ENCODE data around the gene TIGAR. TPM values are rescaled to one million over a fixed set of nuclear protein-coding genes. Genes with fewer than 3 reads are reported as not detected.

Gene TIGAR
- total RNA-seq, 1 donor from 2014 or later, result 18.1 TPM

GRCh38 chr12:4286771-4287317 lies 34.2 kb upstream of the TIGAR start:
- Histone ChIP-seq H3K27ac (no peak overlapping the region), H4K20me1 (ENCODE audit: low read depth) (peaks cover 96% of the 10 kb centered on the region), H3K9ac (no peak overlapping the region), H2AFZ (replicated peaks) (no peak overlapping the region), H3K79me2 (ENCODE audit: low read depth) (peaks cover 28% of the 10 kb centered on the region), H3F3A (ENCODE audit: low read depth) (peaks cover 10% of the 10 kb centered on the region), H3K4me2 (no peak overlapping the region), H3K4me3 (no peak overlapping the region), H3K36me3 (no peaks in the 10 kb centered on the region), H3K4me1 (peaks cover 20% of the 10 kb centered on the region), H3K9me3 (ENCODE audit: low read depth) (no peaks in the 10 kb centered on the region), H3K27me3 (no peaks in the 10 kb centered on the region)
- TF ChIP-seq EZH2 (IDR thresholded peaks at IDR 0.05) (no peak), CTCF (IDR thresholded peaks at IDR 0.05) (no peak), EZH2phosphoT487 (IDR thresholded peaks at IDR 0.05) (no peak)
- peaks cover 81% of the 10 kb centered on the region for H3K4me1 Mint-ChIP-seq
- no peak for DNase-seq (ENCODE audit: low spot score)
- no peaks in the 10 kb centered on the region for H3K9me3 Mint-ChIP-seq
- H3K4me3 Mint-ChIP-seq, result peak overlapping the region; percentile 22
- peaks cover 10% of the 10 kb centered on the region for H3K27me3 Mint-ChIP-seq (ENCODE audit: insufficient read depth, low read depth)
- peaks cover 77% of the 10 kb centered on the region for H3K36me3 Mint-ChIP-seq
- no peak overlapping the region for H3K27ac Mint-ChIP-seq

DNA sequence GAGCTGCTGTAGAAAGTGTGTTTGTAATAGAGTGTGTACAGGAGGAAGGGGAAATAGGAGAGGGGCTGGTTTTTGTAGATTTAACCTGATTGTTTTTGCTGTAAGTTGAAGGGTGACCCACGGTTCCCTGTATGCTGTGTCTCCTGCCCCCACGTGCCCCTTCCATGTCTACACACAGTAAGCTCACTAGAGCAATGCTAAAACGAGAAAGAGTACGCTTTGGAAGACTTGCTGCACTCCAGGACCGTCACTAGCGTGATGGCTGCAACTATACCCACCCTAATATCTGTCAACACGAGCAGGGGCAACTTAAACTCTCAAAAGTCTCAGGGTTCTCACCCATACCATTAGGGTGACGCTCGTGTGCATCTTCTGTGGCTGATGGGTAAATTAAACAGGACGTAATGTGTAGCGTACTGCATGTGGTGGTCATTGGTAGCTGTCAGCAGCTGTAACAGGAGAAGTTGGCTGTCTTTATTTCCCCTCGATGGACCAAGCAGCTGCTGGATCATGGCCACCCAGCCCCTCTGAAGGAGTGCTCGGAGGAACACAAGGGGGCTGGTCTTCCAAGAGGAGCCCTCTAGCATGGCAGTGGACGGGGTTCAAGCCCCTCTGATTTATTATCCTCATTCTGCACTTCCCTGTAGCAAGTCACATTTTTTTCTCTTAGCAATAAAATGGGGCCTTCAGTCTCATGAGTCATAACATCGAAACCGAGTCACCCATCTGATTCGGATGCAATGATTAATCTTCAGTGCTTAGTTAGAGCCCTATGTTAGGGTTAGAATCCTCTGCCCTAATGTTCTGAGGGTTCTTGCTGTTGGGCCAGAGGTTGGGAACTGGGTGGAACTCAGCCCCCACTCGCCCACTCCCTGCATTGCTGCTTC lies 33.4 kb upstream of the TIGAR start:
- no peak for DNase-seq (ENCODE audit: low spot score)
- TF ChIP-seq CTCF (IDR thresholded peaks at IDR 0.05), result no peak
- TF ChIP-seq EZH2phosphoT487 (IDR thresholded peaks at IDR 0.05), result no peak
- no peak for TF ChIP-seq EZH2 (IDR thresholded peaks at IDR 0.05)
- peaks cover 24% of the 10 kb centered on the region for H3K4me1 ChIP-seq
- H3K9ac ChIP-seq, result no peak overlapping the region
- Mint-ChIP-seq H3K36me3 (peaks cover 75% of the 10 kb centered on the region), H3K9me3 (no peaks in the 10 kb centered on the region), H3K27ac (peak overlapping the region; percentile 89), H3K4me3 (peak overlapping the region; percentile 22), H3K4me1 (peaks cover 81% of the 10 kb centered on the region), H3K27me3 (ENCODE audit: insufficient read depth, low read depth) (peaks cover 8% of the 10 kb centered on the region)
- peaks cover 96% of the 10 kb centered on the region for H4K20me1 ChIP-seq (ENCODE audit: low read depth)
- H3K27me3 ChIP-seq, result no peaks in the 10 kb centered on the region
- H3K9me3 ChIP-seq (ENCODE audit: low read depth), result no peaks in the 10 kb centered on the region
- no peak overlapping the region for H3K4me2 ChIP-seq
- no peak overlapping the region for H3K27ac ChIP-seq
- no peaks in the 10 kb centered on the region for H3K36me3 ChIP-seq
- H3K4me3 ChIP-seq, result no peak overlapping the region
- H3K79me2 ChIP-seq (ENCODE audit: low read depth), result peaks cover 29% of the 10 kb centered on the region
- peaks cover 13% of the 10 kb centered on the region for H3F3A ChIP-seq (ENCODE audit: low read depth)
- no peak overlapping the region for H2AFZ ChIP-seq (replicated peaks)

DNA sequence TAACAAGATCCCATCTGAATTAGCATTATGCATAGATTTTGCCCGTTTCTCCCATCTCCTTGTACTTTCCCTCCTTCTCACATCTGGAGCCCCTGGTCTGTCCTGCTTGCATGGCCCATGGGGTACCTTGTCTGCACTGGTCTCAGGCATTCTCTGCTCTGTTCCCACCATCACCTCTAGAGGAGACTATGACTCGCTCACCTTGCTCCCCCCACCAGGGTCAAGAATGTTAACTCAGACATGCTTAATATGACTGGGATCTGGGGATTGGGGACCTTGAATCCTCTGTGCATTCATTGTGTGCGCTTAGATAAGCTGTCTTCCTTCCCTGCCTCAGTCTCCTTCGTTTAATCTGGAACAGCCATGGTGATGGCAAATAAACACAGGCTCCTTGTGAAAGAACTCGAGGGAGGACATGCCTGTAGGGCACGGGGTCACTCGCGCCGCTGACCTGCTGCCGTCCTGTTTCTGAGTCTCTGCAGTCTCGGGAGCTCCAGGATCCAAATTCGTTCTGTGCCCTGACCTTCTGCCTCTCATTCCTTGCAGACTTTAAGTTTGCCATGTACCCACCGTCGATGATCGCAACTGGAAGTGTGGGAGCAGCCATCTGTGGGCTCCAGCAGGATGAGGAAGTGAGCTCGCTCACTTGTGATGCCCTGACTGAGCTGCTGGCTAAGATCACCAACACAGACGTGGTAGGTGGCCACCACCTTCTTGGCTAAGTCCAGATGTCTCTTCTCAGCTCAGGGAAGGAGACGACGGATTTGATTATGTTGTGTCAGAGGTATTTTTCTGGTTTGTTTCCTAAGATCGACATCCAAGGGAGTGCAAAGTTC lies 32.5 kb upstream of the TIGAR start:
- Mint-ChIP-seq H3K27ac (peak overlapping the region; percentile 89), H3K4me1 (peaks cover 85% of the 10 kb centered on the region), H3K36me3 (peaks cover 73% of the 10 kb centered on the region), H3K9me3 (no peaks in the 10 kb centered on the region), H3K27me3 (ENCODE audit: insufficient read depth, low read depth) (peaks cover 8% of the 10 kb centered on the region), H3K4me3 (peak overlapping the region; percentile 69)
- H3K4me2 ChIP-seq, result peak overlapping the region; percentile 24
- H3K79me2 ChIP-seq (ENCODE audit: low read depth), result peaks cover 35% of the 10 kb centered on the region
- no peak for DNase-seq (ENCODE audit: low spot score)
- TF ChIP-seq EZH2 (IDR thresholded peaks at IDR 0.05) (no peak), CTCF (IDR thresholded peaks at IDR 0.05) (no peak), EZH2phosphoT487 (IDR thresholded peaks at IDR 0.05) (no peak)
- no peak overlapping the region for H2AFZ ChIP-seq (replicated peaks)
- H3K9ac ChIP-seq, result no peak overlapping the region
- H3K27me3 ChIP-seq, result no peaks in the 10 kb centered on the region
- no peak overlapping the region for H3K4me3 ChIP-seq
- H3F3A ChIP-seq (ENCODE audit: low read depth), result peaks cover 23% of the 10 kb centered on the region
- no peaks in the 10 kb centered on the region for H3K36me3 ChIP-seq
- H3K9me3 ChIP-seq (ENCODE audit: low read depth), result no peaks in the 10 kb centered on the region
- H3K4me1 ChIP-seq, result peaks cover 34% of the 10 kb centered on the region
- peak overlapping the region; percentile 18 for H3K27ac ChIP-seq
- H4K20me1 ChIP-seq (ENCODE audit: low read depth), result peaks cover 96% of the 10 kb centered on the region

All from neural progenitor cell (in vitro differentiated cells).